ENCODE results near the gene CDC42EP1. TPM values are rescaled to one million over a fixed set of nuclear protein-coding genes. Genes with fewer than 3 reads are reported as not detected.

The CDC42EP1 gene
- total RNA-seq, 4 donors from 2014 or later, result 22.3 to 41.0 (median 34.7) TPM

GRCh38 chr22:37611207-37611606 lies 50.9 kb downstream of the CDC42EP1 start:
- Histone ChIP-seq H3K4me3 (no peak overlapping the region), H3K36me3 (peaks cover 0 to 25% (median 0%) of the 10 kb centered on the region in 3 donors), H3K27ac (peak overlapping the region in 1 of 4 donors; percentile 44), H3K4me1 (peaks cover 0 to 49% (median 14%) of the 10 kb centered on the region in 4 donors), H3K9me3 (no peaks in the 10 kb centered on the region), H3K27me3 (no peaks in the 10 kb centered on the region)
- TF ChIP-seq CTCF (IDR thresholded peaks at IDR 0.05) (no peak), POLR2A (IDR thresholded peaks at IDR 0.05) (no peak)
- no peak for DNase-seq

- H3K36me3 ChIP-seq, result peaks cover 0 to 76% (median 0%) of the 10 kb centered on the region in 3 donors
- no peak overlapping the region for H3K4me3 ChIP-seq
- DNase-seq, result no peak
- no peak for TF ChIP-seq CTCF (IDR thresholded peaks at IDR 0.05)
- TF ChIP-seq POLR2A (IDR thresholded peaks at IDR 0.05), result no peak
- H3K27me3 ChIP-seq, result no peaks in the 10 kb centered on the region
- peak overlapping the region in 1 of 4 donors; percentile 38 for H3K27ac ChIP-seq
- no peaks in the 10 kb centered on the region for H3K9me3 ChIP-seq
- peaks cover 0 to 15% (median 3%) of the 10 kb centered on the region in 4 donors for H3K4me1 ChIP-seq
These were observed 56.2 kb downstream of the CDC42EP1 start for GRCh38 chr22:37616201-37617083.

- Histone ChIP-seq H3K4me3 (no peak overlapping the region), H3K4me1 (peaks cover 0 to 13% (median 3%) of the 10 kb centered on the region in 4 donors), H3K36me3 (peaks cover 0 to 86% (median 0%) of the 10 kb centered on the region in 3 donors), H3K27ac (peak overlapping the region in 1 of 4 donors; percentile 79), H3K27me3 (no peaks in the 10 kb centered on the region), H3K9me3 (no peaks in the 10 kb centered on the region)
- no peak for DNase-seq
- TF ChIP-seq POLR2A (IDR thresholded peaks at IDR 0.05) (no peak), CTCF (IDR thresholded peaks at IDR 0.05) (no peak)
These were observed 57.2 kb downstream of the CDC42EP1 start for GRCh38 chr22:37617431-37617830.

GRCh38 chr22:37618072-37618656 lies 57.9 kb downstream of the CDC42EP1 start:
- Histone ChIP-seq H3K4me1 (peaks cover 0 to 8% (median 3%) of the 10 kb centered on the region in 4 donors), H3K36me3 (peaks cover 0 to 92% (median 0%) of the 10 kb centered on the region in 3 donors), H3K27ac (peak overlapping the region in 2 of 4 donors; percentile 65 to 79), H3K4me3 (peak overlapping the region in 1 of 4 donors; percentile 0), H3K9me3 (no peaks in the 10 kb centered on the region), H3K27me3 (no peaks in the 10 kb centered on the region)
- peak in 2 of 3 donors; percentile 85 to 86 for DNase-seq
- no peak for TF ChIP-seq CTCF (IDR thresholded peaks at IDR 0.05)
- TF ChIP-seq POLR2A (IDR thresholded peaks at IDR 0.05), result no peak

- H3K36me3 ChIP-seq, result peaks cover 0 to 92% (median 0%) of the 10 kb centered on the region in 3 donors
These were observed 58.4 kb downstream of the CDC42EP1 start for GRCh38 chr22:37618674-37619073.

More at GRCh38 chr22:37618674-37619073, 58.4 kb downstream of the CDC42EP1 start:
- H3K9me3 ChIP-seq, result no peaks in the 10 kb centered on the region
- H3K27ac ChIP-seq, result peak overlapping the region in 2 of 4 donors; percentile 65 to 79
- H3K4me3 ChIP-seq, result peak overlapping the region in 1 of 4 donors; percentile 0
- TF ChIP-seq POLR2A (IDR thresholded peaks at IDR 0.05) (no peak), CTCF (IDR thresholded peaks at IDR 0.05) (no peak)
- H3K4me1 ChIP-seq, result peaks cover 0 to 8% (median 5%) of the 10 kb centered on the region in 4 donors
- DNase-seq, result no peak
- no peaks in the 10 kb centered on the region for H3K27me3 ChIP-seq

Small RNA genes within 50 kb of the gene (small RNA-seq; reads per million reads assigned to genes)
- gene RF00017, result 0 reads per million in 2 donors

Other genes starting within 250 kb of the CDC42EP1 start
- under 1 TPM in 1 of 4 donors, not detected in 3; under 0.01 TPM for gene ELFN2, start 133.0 kb upstream of the CDC42EP1 start, total RNA-seq
- gene MFNG, start 74.1 kb upstream of the CDC42EP1 start, total RNA-seq, result 10 to 100 TPM; 12.4 to 47.0 (median 26.5) TPM
- 100 to 1,000 TPM in 3 of 4 donors, 10 to 100 TPM in 1; 74.3 to 142 (median 123) TPM for gene CARD10, start 41.1 kb upstream of the CDC42EP1 start, total RNA-seq
- gene LGALS2, start 19.6 kb downstream of the CDC42EP1 start, total RNA-seq, result 100 to 1,000 TPM in 2 of 4 donors, 10 to 100 TPM in 2; 19.8 to 190 (median 92.7) TPM
- 100 to 1,000 TPM in 3 of 4 donors, 10 to 100 TPM in 1; 67.1 to 189 (median 117) TPM for gene GGA1, start 48.4 kb downstream of the CDC42EP1 start, total RNA-seq
- 100 to 1,000 TPM in 1 of 4 donors, 10 to 100 TPM in 3; 55.0 to 135 (median 71.8) TPM for gene SH3BP1, start 79.2 kb downstream of the CDC42EP1 start, total RNA-seq
- 100 to 1,000 TPM in 3 of 4 donors, 10 to 100 TPM in 1; 19.0 to 146 (median 111) TPM for gene PDXP, start 98.2 kb downstream of the CDC42EP1 start, total RNA-seq
- 100 to 1,000 TPM in 1 of 4 donors, 10 to 100 TPM in 3; 44.8 to 352 (median 73.5) TPM for gene LGALS1, start 115.2 kb downstream of the CDC42EP1 start, total RNA-seq
- gene NOL12, start 125.9 kb downstream of the CDC42EP1 start, total RNA-seq, result 100 to 1,000 TPM in 1 of 4 donors, 10 to 100 TPM in 3; 37.5 to 144 (median 57.1) TPM
- gene TRIOBP, start 136.6 kb downstream of the CDC42EP1 start, total RNA-seq, result 10 to 100 TPM; 54.6 to 89.1 (median 83.6) TPM
- gene GCAT, start 247.5 kb downstream of the CDC42EP1 start, total RNA-seq, result 1 to 10 TPM; 3.8 to 9.3 (median 8.9) TPM

Data from Peyer's patch (tissue), 4 donors.